ENCODE measurements around the gene EIF3F. TPM values are rescaled to one million over a fixed set of nuclear protein-coding genes. Genes with fewer than 3 reads are reported as not detected.

Gene EIF3F
- total and polyA plus RNA-seq, 2 donors (not counting 1 experiment from before 2014, with no cell fraction given): 330 to 584 TPM

- H4K20me1 ChIP-seq (ENCODE audit: control insufficient read depth, insufficient read depth, low read length, poor library complexity, severe bottlenecking): no peaks in the 10 kb centered on the region
- no peaks in the 10 kb centered on the region for H3K9me3 ChIP-seq (ENCODE audit: control extremely low read depth in 1 of 3, control insufficient read depth in 2 of 3, insufficient read depth in 1 of 3, low read length in 2 of 3)
- no peak overlapping the region for H3K4me3 ChIP-seq (ENCODE audit: control extremely low read depth in 1 of 5, extremely low read depth in 1 of 5, insufficient read depth in 1 of 5, low read depth in 2 of 5, low read length in 4 of 5)
- H2AFZ ChIP-seq (ENCODE audit: insufficient read depth, low read depth, low read length, poor library complexity, severe bottlenecking): no peak overlapping the region
- no peak overlapping the region for H3K27ac ChIP-seq (ENCODE audit: low read length in 2 of 2)
- H3K9me3 Mint-ChIP-seq (ENCODE audit: insufficient read depth): no peaks in the 10 kb centered on the region
- no peaks in the 10 kb centered on the region for H3K79me2 ChIP-seq (ENCODE audit: control insufficient read depth, insufficient read depth, low read length)
- peaks cover 41% of the 10 kb centered on the region for H3K27me3 Mint-ChIP-seq
- ATAC-seq (ENCODE audit: low read depth) (no peak), DNase-seq (no peak)
- no peak overlapping the region for H3K27ac Mint-ChIP-seq
- 43% methylated on average over 2 of the region's 3 CpGs for WGBS (ENCODE audit: insufficient coverage)
- no peak overlapping the region for H3K9ac ChIP-seq (ENCODE audit: low read length)
- no peak overlapping the region for H3K4me2 ChIP-seq (replicated peaks; ENCODE audit: low read depth, low read length, poor library complexity, severe bottlenecking)
- no peaks in the 10 kb centered on the region for H3K4me1 ChIP-seq (ENCODE audit: control insufficient read depth in 2 of 2, insufficient read depth in 2 of 2, low read length in 2 of 2)
- no peak overlapping the region for H3K4me3 Mint-ChIP-seq
- peaks cover 0 to 5% (median 2%) of the 10 kb centered on the region in 4 experiments for H3K27me3 ChIP-seq (replicated peaks in 1 of 4; ENCODE audit: control extremely low read depth in 1 of 4, control insufficient read depth in 3 of 4, insufficient read depth in 4 of 4, low read length in 3 of 4)
- intact Hi-C loops (cut with micrococcal nuclease): no loop called here
- H3K4me1 Mint-ChIP-seq: no peaks in the 10 kb centered on the region
- no peaks in the 10 kb centered on the region for H3K36me3 ChIP-seq (replicated peaks in 1 of 2; ENCODE audit: control extremely low read depth in 1 of 2, control insufficient read depth in 1 of 2, extremely low read depth in 1 of 2, insufficient read depth in 2 of 2, low read length in 1 of 2)
- CTCF ChIA-PET: no interaction called here
- TF ChIP-seq, protein P1, sequence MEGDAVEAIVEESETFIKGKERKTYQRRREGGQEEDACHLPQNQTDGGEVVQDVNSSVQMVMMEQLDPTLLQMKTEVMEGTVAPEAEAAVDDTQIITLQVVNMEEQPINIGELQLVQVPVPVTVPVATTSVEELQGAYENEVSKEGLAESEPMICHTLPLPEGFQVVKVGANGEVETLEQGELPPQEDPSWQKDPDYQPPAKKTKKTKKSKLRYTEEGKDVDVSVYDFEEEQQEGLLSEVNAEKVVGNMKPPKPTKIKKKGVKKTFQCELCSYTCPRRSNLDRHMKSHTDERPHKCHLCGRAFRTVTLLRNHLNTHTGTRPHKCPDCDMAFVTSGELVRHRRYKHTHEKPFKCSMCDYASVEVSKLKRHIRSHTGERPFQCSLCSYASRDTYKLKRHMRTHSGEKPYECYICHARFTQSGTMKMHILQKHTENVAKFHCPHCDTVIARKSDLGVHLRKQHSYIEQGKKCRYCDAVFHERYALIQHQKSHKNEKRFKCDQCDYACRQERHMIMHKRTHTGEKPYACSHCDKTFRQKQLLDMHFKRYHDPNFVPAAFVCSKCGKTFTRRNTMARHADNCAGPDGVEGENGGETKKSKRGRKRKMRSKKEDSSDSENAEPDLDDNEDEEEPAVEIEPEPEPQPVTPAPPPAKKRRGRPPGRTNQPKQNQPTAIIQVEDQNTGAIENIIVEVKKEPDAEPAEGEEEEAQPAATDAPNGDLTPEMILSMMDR (IDR thresholded peaks at IDR 0.05): no peak
- POLR2A ChIA-PET: no interaction called here
Measured at GRCh38 chr11:7964261-7964660, 22.9 kb upstream of the EIF3F start.

DNA sequence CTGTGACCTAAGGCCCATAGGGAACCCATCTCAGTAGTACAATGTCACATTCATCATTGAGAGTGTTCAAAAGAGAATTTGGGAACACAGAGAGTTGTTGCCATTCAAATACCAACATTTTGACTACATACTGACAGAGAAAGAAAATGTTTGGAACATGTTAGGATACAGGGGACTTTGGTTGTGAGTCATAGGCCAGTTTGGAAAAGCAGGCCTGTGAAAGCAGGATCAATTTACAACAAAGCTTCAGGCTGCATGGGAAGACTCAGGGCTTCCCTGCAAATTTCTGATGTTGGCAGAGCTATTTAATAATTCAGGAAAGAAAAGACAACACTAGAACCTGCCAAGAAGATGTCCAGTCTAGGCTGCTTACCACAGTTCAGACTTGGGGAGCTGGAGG is 22.3 kb upstream of the EIF3F start:
- Histone ChIP-seq H3K79me2 (ENCODE audit: control insufficient read depth, insufficient read depth, low read length) (no peaks in the 10 kb centered on the region), H3K9ac (ENCODE audit: low read length) (no peak overlapping the region), H3K27me3 (replicated peaks in 1 of 4; ENCODE audit: control extremely low read depth in 1 of 4, control insufficient read depth in 3 of 4, insufficient read depth in 4 of 4, low read length in 3 of 4) (peaks cover 0 to 5% (median 2%) of the 10 kb centered on the region in 4 experiments), H3K36me3 (replicated peaks in 1 of 2; ENCODE audit: control extremely low read depth in 1 of 2, control insufficient read depth in 1 of 2, extremely low read depth in 1 of 2, insufficient read depth in 2 of 2, low read length in 1 of 2) (no peaks in the 10 kb centered on the region), H3K4me3 (ENCODE audit: control extremely low read depth in 1 of 5, extremely low read depth in 1 of 5, insufficient read depth in 1 of 5, low read depth in 2 of 5, low read length in 4 of 5) (no peak overlapping the region), H3K27ac (ENCODE audit: low read length in 2 of 2) (no peak overlapping the region), H3K4me1 (ENCODE audit: control insufficient read depth in 2 of 2, insufficient read depth in 2 of 2, low read length in 2 of 2) (no peaks in the 10 kb centered on the region), H2AFZ (ENCODE audit: insufficient read depth, low read depth, low read length, poor library complexity, severe bottlenecking) (no peak overlapping the region), H4K20me1 (ENCODE audit: control insufficient read depth, insufficient read depth, low read length, poor library complexity, severe bottlenecking) (no peaks in the 10 kb centered on the region), H3K4me2 (replicated peaks; ENCODE audit: low read depth, low read length, poor library complexity, severe bottlenecking) (no peak overlapping the region), H3K9me3 (ENCODE audit: control extremely low read depth in 1 of 3, control insufficient read depth in 2 of 3, insufficient read depth in 1 of 3, low read length in 2 of 3) (no peaks in the 10 kb centered on the region)
- ATAC-seq (ENCODE audit: low read depth) (no peak), DNase-seq (no peak)
- intact Hi-C loops (cut with micrococcal nuclease): no loop called here
- H3K4me1 Mint-ChIP-seq: no peaks in the 10 kb centered on the region
- H3K27me3 Mint-ChIP-seq: peaks cover 36% of the 10 kb centered on the region
- no peak overlapping the region for H3K4me3 Mint-ChIP-seq
- ChIA-PET POLR2A (no interaction called here), CTCF (no interaction called here)
- TF ChIP-seq, protein P1 (IDR thresholded peaks at IDR 0.05): no peak
- no peak for TF ChIP-seq EZH2 (IDR thresholded peaks at IDR 0.05; ENCODE audit: borderline replicate concordance, insufficient read depth, low read depth, low read length, poor library complexity, severe bottlenecking)
- no peaks in the 10 kb centered on the region for H3K9me3 Mint-ChIP-seq (ENCODE audit: insufficient read depth)
- H3K27ac Mint-ChIP-seq: no peak overlapping the region

All from B cell (primary cell).